IPS-18c (cell line): ENCODE measurements around the gene SIPA1.
"Not testable (repeated sequence)": the region's sequence is repeated elsewhere in the genome, so short reads cannot be mapped to it uniquely, and the experiment has no call there.

Experiments used
- H3K4me3 ChIP-seq: 2 replicates; pipeline ENCODE4 v1.7.0; 2013; ENCODE audit warnings: low read depth, mild to moderate bottlenecking, low read length, moderate library complexity; ENCODE audit not compliant: insufficient read depth
- H3K9me3 ChIP-seq: one replicate; pipeline ENCODE4 v1.6.1; 2013; ENCODE audit warnings: mild to moderate bottlenecking, low read length, moderate library complexity; ENCODE audit not compliant: control insufficient read depth, insufficient read depth

SIPA1 gene

GRCh38 chr11:65634905-65635731 is 2.8 kb upstream of the SIPA1 start:
- H3K4me3 ChIP-seq = no peak overlapping the region
- H3K9me3 ChIP-seq = no peaks in the 10 kb centered on the region

- no peak overlapping the region; the same call in 1 of the 2 replicates for H3K4me3 ChIP-seq
- H3K9me3 ChIP-seq = no peaks in the 10 kb centered on the region
Observed at GRCh38 chr11:65636108-65637031, 1.5 kb upstream of the SIPA1 start.

GRCh38 chr11:65637032-65637557 is 806 bp upstream of the SIPA1 start:
- peak overlapping the region; percentile 16 for H3K4me3 ChIP-seq

GRCh38 chr11:65639228-65639597 is 1.3 kb downstream of the SIPA1 start:
- not testable (repeated sequence) for H3K4me3 ChIP-seq

More at GRCh38 chr11:65637032-65637557, 806 bp upstream of the SIPA1 start:
- H3K9me3 ChIP-seq = no peaks in the 10 kb centered on the region

GRCh38 chr11:65639623-65640482 is 2.0 kb downstream of the SIPA1 start:
- H3K9me3 ChIP-seq = no peaks in the 10 kb centered on the region
- no peak overlapping the region for H3K4me3 ChIP-seq

More at GRCh38 chr11:65639228-65639597, 1.3 kb downstream of the SIPA1 start:
- H3K9me3 ChIP-seq = not testable (repeated sequence)

- no peaks in the 10 kb centered on the region for H3K9me3 ChIP-seq
- H3K4me3 ChIP-seq = no peak overlapping the region
Observed at GRCh38 chr11:65640483-65641296, 2.8 kb downstream of the SIPA1 start.

GRCh38 chr11:65641297-65642013 is 3.6 kb downstream of the SIPA1 start:
- H3K9me3 ChIP-seq = no peaks in the 10 kb centered on the region
- peak overlapping the region; percentile 68; the same call in 1 of the 2 replicates for H3K4me3 ChIP-seq

- H3K4me3 ChIP-seq = peak overlapping the region; percentile 68
- H3K9me3 ChIP-seq = no peaks in the 10 kb centered on the region
Observed at GRCh38 chr11:65642014-65642671, 4.2 kb downstream of the SIPA1 start.

- H3K9me3 ChIP-seq = no peaks in the 10 kb centered on the region
Observed at GRCh38 chr11:65643971-65644370, 6.1 kb downstream of the SIPA1 start.

GRCh38 chr11:65644837-65645236 is 6.9 kb downstream of the SIPA1 start:
- no peak overlapping the region for H3K4me3 ChIP-seq
- no peaks in the 10 kb centered on the region for H3K9me3 ChIP-seq

More at GRCh38 chr11:65643971-65644370, 6.1 kb downstream of the SIPA1 start:
- H3K4me3 ChIP-seq = no peak overlapping the region

- Histone ChIP-seq H3K4me3 (no peak overlapping the region), H3K9me3 (no peaks in the 10 kb centered on the region)
Observed at GRCh38 chr11:65645710-65646109, 7.8 kb downstream of the SIPA1 start.

GRCh38 chr11:65646288-65646957 is 8.5 kb downstream of the SIPA1 start:
- H3K4me3 ChIP-seq = peak overlapping the region; percentile 59; the same call in 1 of the 2 replicates
- H3K9me3 ChIP-seq = no peaks in the 10 kb centered on the region

- peak overlapping the region; percentile 59; the same call in 1 of the 2 replicates for H3K4me3 ChIP-seq
- no peaks in the 10 kb centered on the region for H3K9me3 ChIP-seq
Observed at GRCh38 chr11:65646958-65647701, 9.2 kb downstream of the SIPA1 start.

- H3K4me3 ChIP-seq = no peak overlapping the region
Observed at GRCh38 chr11:65648997-65649493, 11.1 kb downstream of the SIPA1 start.

More at GRCh38 chr11:65648997-65649493, 11.1 kb downstream of the SIPA1 start:
- no peaks in the 10 kb centered on the region for H3K9me3 ChIP-seq
